Measurements from ENCODE around the gene NPDC1. TPM values are rescaled to one million over a fixed set of nuclear protein-coding genes. Genes with fewer than 3 reads are reported as not detected.
"Not testable (repeated sequence)": the region's sequence is repeated elsewhere in the genome, so short reads cannot be mapped to it uniquely, and the experiment has no call there.

NPDC1 gene
- total RNA-seq, 1 experiment from 2014 or later, result 73.9 TPM

GRCh38 chr9:137064880-137065164, 18.8 kb upstream of the NPDC1 start:
- TF ChIP-seq EZH2 (IDR thresholded peaks at IDR 0.05; ENCODE audit: borderline replicate concordance, low read depth, low read length, poor library complexity, severe bottlenecking) (no peak), CTCF (conservative IDR thresholded peaks at IDR 0.05; ENCODE audit: low read depth, low read length) (no peak)

GRCh38 chr9:137064027-137064879, 18.3 kb upstream of the NPDC1 start:
- no peak overlapping the region for H3K27ac ChIP-seq (ENCODE audit: low read depth, low read length, poor library complexity, severe bottlenecking)
- DNase-seq (ENCODE audit: low spot score), result no peak
- ChIA-PET POLR2A (ENCODE audit: low non-redundant PET) (no interaction called here), CTCF (interaction anchor here (0.9 to 1.3 kb wide), 4 partner anchors 9 to 274 kb away, joined by 3 to 4 read pairs (median 3); partner anchors contain the start of gene TMEM141)
- BruUV-seq (replicated peaks), result no TSS peak
- peaks cover 4% of the 10 kb centered on the region for H3K4me1 ChIP-seq (ENCODE audit: insufficient read depth, low read length, poor library complexity, severe bottlenecking)
- no peak overlapping the region for H3K4me3 ChIP-seq (ENCODE audit: low read depth, low read length, poor library complexity, severe bottlenecking)
- H3K9me3 ChIP-seq (ENCODE audit: low read depth, low read length, poor library complexity, severe bottlenecking), result no peaks in the 10 kb centered on the region
- intact Hi-C loops (cut with micrococcal nuclease; ENCODE audit: unreplicated experiment), result no loop called here
- no peaks in the 10 kb centered on the region for H3K27me3 ChIP-seq (replicated peaks; ENCODE audit: insufficient read depth, low read depth, low read length, poor library complexity)
- TF ChIP-seq CTCF (conservative IDR thresholded peaks at IDR 0.05; ENCODE audit: low read depth, low read length) (peak; percentile 94), EZH2 (IDR thresholded peaks at IDR 0.05; ENCODE audit: borderline replicate concordance, low read depth, low read length, poor library complexity, severe bottlenecking) (no peak)
- peaks cover 7% of the 10 kb centered on the region for H3K36me3 ChIP-seq (ENCODE audit: insufficient read depth, low read length, poor library complexity, severe bottlenecking)

More at GRCh38 chr9:137064880-137065164, 18.8 kb upstream of the NPDC1 start:
- no peaks in the 10 kb centered on the region for H3K9me3 ChIP-seq (ENCODE audit: low read depth, low read length, poor library complexity, severe bottlenecking)
- intact Hi-C loops (cut with micrococcal nuclease; ENCODE audit: unreplicated experiment), result no loop called here
- CTCF ChIA-PET, result no interaction called here
- no peak for DNase-seq (ENCODE audit: low spot score)
- no TSS peak for BruUV-seq (replicated peaks)
- H3K4me1 ChIP-seq (ENCODE audit: insufficient read depth, low read length, poor library complexity, severe bottlenecking), result peaks cover 6% of the 10 kb centered on the region
- POLR2A ChIA-PET (ENCODE audit: low non-redundant PET), result no interaction called here
- no peak overlapping the region for H3K4me3 ChIP-seq (ENCODE audit: low read depth, low read length, poor library complexity, severe bottlenecking)
- H3K36me3 ChIP-seq (ENCODE audit: insufficient read depth, low read length, poor library complexity, severe bottlenecking), result peaks cover 7% of the 10 kb centered on the region
- no peak overlapping the region for H3K27ac ChIP-seq (ENCODE audit: low read depth, low read length, poor library complexity, severe bottlenecking)
- no peaks in the 10 kb centered on the region for H3K27me3 ChIP-seq (replicated peaks; ENCODE audit: insufficient read depth, low read depth, low read length, poor library complexity)

- POLR2A ChIA-PET (ENCODE audit: low non-redundant PET), result no interaction called here
- no peaks in the 10 kb centered on the region for H3K9me3 ChIP-seq (ENCODE audit: low read depth, low read length, poor library complexity, severe bottlenecking)
- no TSS peak for BruUV-seq (replicated peaks)
Observed at GRCh38 chr9:137063311-137064026, 17.5 kb upstream of the NPDC1 start.

GRCh38 chr9:137062798-137063197, 16.8 kb upstream of the NPDC1 start:
- BruUV-seq (replicated peaks); H3K27me3 ChIP-seq (replicated peaks; ENCODE audit: insufficient read depth, low read depth, low read length, poor library complexity); H3K36me3 ChIP-seq (ENCODE audit: insufficient read depth, low read length, poor library complexity, severe bottlenecking); POLR2A ChIA-PET (ENCODE audit: low non-redundant PET); H3K4me3 ChIP-seq (ENCODE audit: low read depth, low read length, poor library complexity, severe bottlenecking); H3K4me1 ChIP-seq (ENCODE audit: insufficient read depth, low read length, poor library complexity, severe bottlenecking); CTCF ChIA-PET; intact Hi-C loops (cut with micrococcal nuclease; ENCODE audit: unreplicated experiment); DNase-seq (ENCODE audit: low spot score); H3K27ac ChIP-seq (ENCODE audit: low read depth, low read length, poor library complexity, severe bottlenecking); H3K9me3 ChIP-seq (ENCODE audit: low read depth, low read length, poor library complexity, severe bottlenecking): not testable (repeated sequence)

More at GRCh38 chr9:137063311-137064026, 17.5 kb upstream of the NPDC1 start:
- Histone ChIP-seq H3K36me3 (ENCODE audit: insufficient read depth, low read length, poor library complexity, severe bottlenecking) (peaks cover 7% of the 10 kb centered on the region), H3K27me3 (replicated peaks; ENCODE audit: insufficient read depth, low read depth, low read length, poor library complexity) (no peaks in the 10 kb centered on the region), H3K4me1 (ENCODE audit: insufficient read depth, low read length, poor library complexity, severe bottlenecking) (no peaks in the 10 kb centered on the region), H3K4me3 (ENCODE audit: low read depth, low read length, poor library complexity, severe bottlenecking) (no peak overlapping the region), H3K27ac (ENCODE audit: low read depth, low read length, poor library complexity, severe bottlenecking) (no peak overlapping the region)
- TF ChIP-seq EZH2 (IDR thresholded peaks at IDR 0.05; ENCODE audit: borderline replicate concordance, low read depth, low read length, poor library complexity, severe bottlenecking) (no peak), CTCF (conservative IDR thresholded peaks at IDR 0.05; ENCODE audit: low read depth, low read length) (no peak)
- CTCF ChIA-PET, result interaction anchor here (0.9 to 1.3 kb wide), 4 partner anchors 8 to 273 kb away, joined by 3 to 4 read pairs (median 3); partner anchors contain the start of gene TMEM141
- intact Hi-C loops (cut with micrococcal nuclease; ENCODE audit: unreplicated experiment), result no loop called here
- DNase-seq (ENCODE audit: low spot score), result no peak

All from A673 (cell line).